ENCODE data around the gene KRTAP5-6.

- TF ChIP-seq POLR2AphosphoS5 (IDR thresholded peaks at IDR 0.05; ENCODE audit: low read depth, low read length): no peak
- TF ChIP-seq TAF1 (IDR thresholded peaks at IDR 0.05; ENCODE audit: borderline replicate concordance, insufficient read depth, low read length): no peak
- no peak for TF ChIP-seq REST (IDR thresholded peaks at IDR 0.05; ENCODE audit: insufficient read depth in 1 of 2, low read depth in 2 of 2, low read length in 2 of 2)
- no peak for TF ChIP-seq FOXP2 (optimal IDR thresholded peaks at IDR 0.05; ENCODE audit: borderline replicate concordance, extremely low read depth, extremely low read length, insufficient read depth)
Observed at GRCh38 chr11:1706634-1707400, 9.8 kb downstream of the KRTAP5-6 start.

Data from PFSK-1 (cell line).